Esophagus (tissue), 2 donors: Measurements from ENCODE around the gene TACSTD2. TPM values are rescaled to one million over a fixed set of nuclear protein-coding genes. Genes with fewer than 3 reads are reported as not detected.
A peak's percentile ranks its signal among the peaks of the same experiment; 100 is the strongest.
"Not testable (repeated sequence)": the region's sequence is repeated elsewhere in the genome, so short reads cannot be mapped to it uniquely, and the experiment has no call there.

ENCODE experiments used
- H3K27ac ChIP-seq, 2 donors: one replicate each; pipeline ENCODE4 v1.5.1; 2013; ENCODE audit warnings: low read depth in 2 of 2, mild to moderate bottlenecking in 2 of 2, inconsistent platforms in 1 of 2, low read length in 1 of 2, moderate library complexity in 1 of 2
- H3K27me3 ChIP-seq, 2 donors: one replicate each; pipeline ENCODE4 v1.6.1; 2013; ENCODE audit warnings: low read length in 2 of 2, control low read depth in 1 of 2, mild to moderate bottlenecking in 1 of 2; ENCODE audit not compliant: insufficient read depth in 2 of 2, control insufficient read depth in 1 of 2
- H3K36me3 ChIP-seq, 2 donors: one replicate each; pipeline ENCODE4 v1.6.1; 2013; ENCODE audit warnings: low read length in 1 of 2; ENCODE audit not compliant: control insufficient read depth in 2 of 2, insufficient read depth in 2 of 2
- H3K4me1 ChIP-seq, 2 donors: one replicate each; pipeline ENCODE4 v1.6.1; 2013; ENCODE audit warnings: low read length in 1 of 2; ENCODE audit not compliant: control insufficient read depth in 2 of 2, insufficient read depth in 2 of 2
- H3K4me3 ChIP-seq, 2 donors: one replicate each; pipeline ENCODE4 v1.5.1; 2013; ENCODE audit warnings: low read length in 2 of 2, mild to moderate bottlenecking in 2 of 2, low read depth in 1 of 2, moderate library complexity in 1 of 2
- H3K9me3 ChIP-seq, 2 donors: one replicate each; pipeline ENCODE4 v1.6.1; 2013; ENCODE audit warnings: mild to moderate bottlenecking in 2 of 2, low read depth in 1 of 2, low read length in 1 of 2, moderate library complexity in 1 of 2; ENCODE audit not compliant: control insufficient read depth in 2 of 2, insufficient read depth in 1 of 2
- WGBS, 2 donors: extraction: QIAGEN DNeasy Blood & Tissue Kit; methylation state at CpG; one replicate each; pipeline ENCODE4 v1.1.7; 2013; 5-methylcytosine and 5-hydroxymethylcytosine counted together
- polyA plus RNA-seq, 2 donors: library from polyadenylated mRNA; stranded (reverse); fragments of 200-250 nt; gene quantifications; one replicate each; pipeline ENCODE4 v1.2.3, GENCODE V29; 2013
- donor health status: healthy with polysubstance abuse.
- donor health status: Bipolar disorder and iron deficiency.

Gene TACSTD2
- polyA plus RNA-seq, 2 donors = 946 to 1,164 TPM

DNA sequence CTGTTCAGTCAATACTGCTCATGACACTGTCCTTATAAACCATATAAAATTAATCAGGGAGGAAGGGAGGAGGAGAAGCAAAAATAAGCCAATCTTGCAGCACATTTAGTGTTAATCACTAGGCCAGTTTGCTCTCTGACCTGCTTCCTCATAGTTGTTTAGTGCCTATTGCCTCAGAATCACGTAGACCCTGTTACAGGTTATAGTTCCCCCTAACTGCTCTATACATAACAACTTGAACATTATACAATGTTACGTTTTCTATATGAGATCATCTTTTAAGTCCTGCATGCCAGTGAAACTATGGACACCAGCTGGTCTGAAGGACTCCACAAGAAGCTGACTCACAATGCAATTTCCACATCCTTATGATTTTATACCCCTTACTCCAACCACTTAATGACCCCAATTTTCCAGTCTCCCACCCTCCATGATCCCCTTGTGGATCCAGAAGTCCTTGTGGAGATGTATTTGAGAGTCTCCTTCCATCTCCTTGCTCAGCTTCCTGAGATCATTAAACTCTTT is 34.9 kb upstream of the TACSTD2 start:
- Histone ChIP-seq H3K27me3 (no peaks in the 10 kb centered on the region), H3K27ac (no peak overlapping the region), H3K9me3 (peaks cover 0 to 4% of the 10 kb centered on the region in 2 donors), H3K36me3 (no peaks in the 10 kb centered on the region), H3K4me3 (no peak overlapping the region), H3K4me1 (no peaks in the 10 kb centered on the region)
- WGBS, 2 donors = 68 to 74% methylated on average over 2 of the region's 2 CpGs

DNA sequence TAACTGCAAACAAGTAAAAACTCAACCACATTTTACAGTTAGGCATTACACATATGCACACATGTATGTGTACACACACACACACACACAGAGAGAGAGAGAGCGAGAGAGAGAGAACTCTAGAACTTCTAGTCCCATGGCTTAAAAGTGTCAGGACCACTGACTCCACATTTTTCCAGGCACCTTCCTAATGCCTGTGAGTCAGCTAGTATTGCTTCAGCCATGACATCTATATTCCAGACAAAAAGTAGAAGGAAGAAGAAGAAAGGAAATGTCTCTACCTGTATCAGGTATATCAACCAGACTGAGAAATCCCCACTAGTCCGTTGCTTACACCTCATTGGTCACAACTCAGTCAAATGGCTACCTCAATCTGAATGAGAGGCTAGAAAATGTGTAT is 31.9 kb upstream of the TACSTD2 start:
- peaks cover 4% of the 10 kb centered on the region in 2 donors for H3K9me3 ChIP-seq
- 78 to 88% methylated on average over 2 of the region's 2 CpGs for WGBS, 2 donors
- no peak overlapping the region for H3K4me3 ChIP-seq
- H3K4me1 ChIP-seq = peaks cover 0 to 2% of the 10 kb centered on the region in 2 donors
- no peaks in the 10 kb centered on the region for H3K27me3 ChIP-seq
- H3K27ac ChIP-seq = no peak overlapping the region
- H3K36me3 ChIP-seq = no peaks in the 10 kb centered on the region

DNA sequence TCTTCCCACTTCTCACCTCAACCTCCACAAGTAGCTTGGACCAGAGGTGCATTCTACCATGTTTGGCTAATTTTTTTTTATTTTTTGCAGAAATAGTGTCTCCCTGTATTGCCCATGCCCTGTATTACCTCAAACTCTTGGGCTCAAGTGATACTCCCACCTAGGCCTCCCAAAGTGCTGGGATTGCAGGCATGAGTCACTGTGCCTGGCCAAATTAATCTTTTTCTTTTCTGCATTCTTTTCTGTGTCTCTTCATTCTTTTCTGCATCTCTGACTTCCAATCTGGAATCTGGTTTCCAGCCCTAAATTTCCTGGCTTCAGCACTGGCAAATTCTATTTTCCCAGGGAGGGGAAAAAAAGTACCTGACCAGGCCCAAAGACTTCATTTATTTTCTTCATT is 31.2 kb upstream of the TACSTD2 start:
- H3K4me3 ChIP-seq = no peak overlapping the region
- no peak overlapping the region for H3K27ac ChIP-seq
- no peaks in the 10 kb centered on the region for H3K36me3 ChIP-seq
- H3K9me3 ChIP-seq = peaks cover 4% of the 10 kb centered on the region in 2 donors
- H3K4me1 ChIP-seq = peaks cover 0 to 2% of the 10 kb centered on the region in 2 donors
- H3K27me3 ChIP-seq = no peaks in the 10 kb centered on the region

DNA sequence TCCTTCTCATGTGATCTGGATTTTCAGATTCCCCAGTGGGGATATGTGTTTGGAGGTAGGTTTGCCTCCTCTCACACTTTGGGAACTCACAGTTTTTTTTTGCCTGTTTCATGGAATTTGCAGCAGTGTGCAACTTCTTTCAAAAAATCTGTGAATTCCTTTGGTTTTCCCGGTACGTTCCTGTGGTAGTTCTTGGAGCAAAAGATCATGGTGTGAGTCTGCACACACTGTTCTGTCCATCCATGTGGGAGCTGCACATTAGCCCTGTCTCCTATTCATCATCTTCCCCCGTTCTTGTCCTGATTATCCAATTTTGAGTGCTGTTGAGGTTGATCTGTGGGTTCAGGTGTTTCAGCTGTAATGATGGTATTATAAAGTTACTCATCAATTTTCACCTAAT is 30.3 kb upstream of the TACSTD2 start:
- Histone ChIP-seq H3K4me3 (no peak overlapping the region), H3K9me3 (peaks cover 3 to 4% of the 10 kb centered on the region in 2 donors), H3K4me1 (peaks cover 0 to 2% of the 10 kb centered on the region in 2 donors), H3K27ac (no peak overlapping the region), H3K36me3 (no peaks in the 10 kb centered on the region), H3K27me3 (no peaks in the 10 kb centered on the region)
- WGBS, 2 donors = 93% methylated on average over 3 of the region's 3 CpGs

DNA sequence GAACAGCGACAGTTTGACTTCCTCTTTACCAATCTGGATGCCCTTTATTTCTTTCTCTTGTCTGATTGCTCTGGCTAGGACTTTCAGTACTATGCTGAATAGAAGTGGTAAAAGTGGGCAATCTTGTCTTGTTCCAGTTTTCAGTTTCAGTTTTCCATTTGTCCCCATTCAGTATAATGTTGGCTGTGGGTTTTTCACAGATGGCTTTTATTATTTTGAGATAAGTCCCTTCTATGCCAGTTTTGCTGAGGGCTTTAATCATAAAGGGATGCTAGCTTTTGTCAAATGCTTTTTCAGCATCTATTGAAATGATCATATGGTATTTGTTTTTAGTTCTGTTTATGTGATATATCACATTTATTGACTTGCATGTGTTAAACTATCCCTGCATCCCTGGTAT is 24.9 kb upstream of the TACSTD2 start:
- not testable (repeated sequence) for H3K36me3 ChIP-seq, H3K27me3 ChIP-seq, H3K27ac ChIP-seq, H3K9me3 ChIP-seq, H3K4me1 ChIP-seq, H3K4me3 ChIP-seq
- WGBS, 2 donors = 91 to 93% methylated on average over 1 of the region's 1 CpG

DNA sequence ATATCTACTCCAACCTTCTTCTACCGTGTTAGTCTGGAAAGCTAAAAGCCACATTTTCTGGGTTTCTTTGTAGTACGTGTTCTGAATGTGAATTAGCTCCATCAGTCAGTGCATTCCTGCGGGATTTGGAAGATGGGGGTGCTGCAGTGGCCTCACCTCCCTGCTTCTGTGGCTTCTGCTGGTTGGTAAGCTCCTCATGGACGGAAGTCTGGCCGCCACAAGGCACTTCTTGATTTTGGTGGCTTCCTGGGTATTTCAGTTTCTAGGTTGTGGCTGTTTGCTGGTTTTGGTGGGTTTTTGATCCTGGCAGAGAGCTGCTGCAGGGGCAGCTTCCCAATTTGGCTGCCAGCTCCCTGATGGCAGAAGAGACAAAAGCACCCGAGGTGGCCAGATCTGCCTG is 20.9 kb upstream of the TACSTD2 start:
- no peaks in the 10 kb centered on the region for H3K27me3 ChIP-seq
- 78 to 83% methylated on average over 6 of the region's 6 CpGs for WGBS, 2 donors
- no peak overlapping the region for H3K4me3 ChIP-seq
- H3K27ac ChIP-seq = no peak overlapping the region
- no peaks in the 10 kb centered on the region for H3K9me3 ChIP-seq
- no peaks in the 10 kb centered on the region for H3K36me3 ChIP-seq
- H3K4me1 ChIP-seq = no peaks in the 10 kb centered on the region

DNA sequence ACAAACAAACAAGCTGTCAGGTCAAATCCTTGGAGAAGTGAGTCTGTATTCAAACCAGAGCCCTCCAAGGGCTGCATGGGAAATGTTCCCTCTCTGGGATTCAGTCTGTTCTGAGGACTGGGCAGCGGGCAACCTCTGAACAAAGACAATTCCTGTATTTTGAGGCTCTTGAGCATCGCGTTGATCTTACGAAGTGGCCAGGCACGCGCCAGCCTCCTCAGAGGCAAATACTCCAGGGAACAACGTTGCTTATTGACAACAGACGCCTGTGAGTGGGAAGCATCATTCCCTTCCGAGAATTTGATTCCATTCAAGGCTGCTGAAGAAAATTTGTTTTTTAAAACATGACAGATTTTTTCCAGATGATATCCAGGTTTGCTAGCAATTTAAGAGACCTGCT is 20.0 kb upstream of the TACSTD2 start:
- Histone ChIP-seq H3K4me3 (no peak overlapping the region), H3K36me3 (no peaks in the 10 kb centered on the region), H3K9me3 (no peaks in the 10 kb centered on the region), H3K27ac (peak overlapping the region in 1 of 2 donors; percentile 52), H3K27me3 (no peaks in the 10 kb centered on the region), H3K4me1 (peaks cover under 1 to 2% of the 10 kb centered on the region in 2 donors)
- WGBS, 2 donors = 64 to 67% methylated on average over 9 of the region's 9 CpGs

DNA sequence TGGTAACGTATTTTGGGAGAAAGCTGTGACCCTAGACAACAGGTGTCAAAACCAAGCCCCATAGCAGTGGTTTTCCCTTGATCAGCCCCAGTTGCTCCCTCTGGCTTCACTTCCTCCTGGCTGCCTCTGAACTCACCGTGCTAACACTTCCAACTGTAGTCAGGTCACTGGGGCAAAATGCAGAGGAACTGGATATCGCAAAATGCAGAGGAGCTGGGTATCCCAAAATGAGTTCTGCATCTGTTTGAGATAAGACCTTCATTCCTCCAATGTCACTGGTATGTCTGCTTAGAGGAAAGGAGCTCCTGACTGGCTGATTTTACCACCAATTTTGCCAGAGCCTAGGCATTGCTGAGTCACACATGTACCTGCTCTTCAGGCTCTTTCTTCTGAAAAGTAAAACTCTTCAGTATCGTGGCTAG is 19.6 kb upstream of the TACSTD2 start:
- no peak overlapping the region for H3K4me3 ChIP-seq
- 48 to 50% methylated on average over 4 of the region's 4 CpGs for WGBS, 2 donors
- peak overlapping the region; percentile 38 to 52 for H3K27ac ChIP-seq

DNA sequence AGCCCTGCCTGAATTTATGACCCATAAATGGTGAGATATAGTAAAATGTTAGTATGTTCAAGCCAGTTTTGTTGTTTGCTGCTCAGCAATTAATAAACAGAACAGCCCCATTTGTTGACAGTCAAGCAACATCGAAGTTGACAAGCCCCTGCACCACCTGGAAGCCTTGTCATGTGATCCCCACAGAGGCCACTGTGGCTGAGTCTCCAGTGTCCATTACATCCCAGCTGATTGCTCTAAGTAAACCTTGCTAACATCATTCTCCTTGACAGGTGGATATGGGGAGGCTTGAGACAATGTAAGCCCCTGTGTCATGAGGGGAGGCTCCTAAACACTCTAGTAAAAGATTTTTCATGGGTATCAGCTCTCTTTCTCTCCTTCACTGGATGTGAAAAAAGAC is 17.5 kb upstream of the TACSTD2 start:
- H3K9me3 ChIP-seq = no peaks in the 10 kb centered on the region
- WGBS, 2 donors = 65 to 74% methylated on average over 1 of the region's 1 CpG
- H3K27me3 ChIP-seq = no peaks in the 10 kb centered on the region

More for the DNA sequence above, 19.6 kb upstream of the TACSTD2 start:
- H3K9me3 ChIP-seq = no peaks in the 10 kb centered on the region
- no peaks in the 10 kb centered on the region for H3K36me3 ChIP-seq
- peaks cover 2 to 5% of the 10 kb centered on the region in 2 donors for H3K4me1 ChIP-seq
- H3K27me3 ChIP-seq = no peaks in the 10 kb centered on the region

DNA sequence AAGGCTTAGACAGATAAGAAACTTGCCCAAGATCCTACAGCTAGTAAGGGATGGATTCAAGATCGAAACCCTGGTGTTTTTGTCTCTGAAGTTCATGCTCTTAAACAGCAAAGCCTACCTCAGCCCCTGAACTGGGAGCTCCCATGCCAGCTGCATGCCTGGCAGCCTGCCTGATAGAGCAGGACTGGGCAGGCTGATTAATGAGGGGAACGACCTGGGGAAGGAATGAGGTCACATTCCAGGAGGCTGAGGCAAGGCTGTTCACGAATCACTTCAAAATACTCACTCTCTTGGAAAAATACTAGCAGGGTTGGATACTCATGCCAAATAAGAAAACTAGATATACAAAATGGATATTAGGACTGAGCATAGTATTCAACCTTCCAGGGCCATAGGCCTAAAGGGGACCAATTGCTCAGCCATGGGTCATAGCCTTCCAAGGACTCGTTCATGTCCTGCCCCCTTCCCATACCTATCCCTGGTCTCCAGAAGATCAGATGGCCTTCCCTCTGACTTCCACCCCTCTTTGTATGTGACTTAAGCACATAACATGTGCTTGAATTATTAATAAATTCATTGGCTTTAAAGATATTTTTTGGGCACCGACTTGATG is 15.6 kb upstream of the TACSTD2 start:
- H3K9me3 ChIP-seq = no peaks in the 10 kb centered on the region
- H3K4me3 ChIP-seq = no peak overlapping the region
- H3K27ac ChIP-seq = peak overlapping the region; percentile 82 to 84
- H3K27me3 ChIP-seq = no peaks in the 10 kb centered on the region
- peaks cover 2 to 6% of the 10 kb centered on the region in 2 donors for H3K4me1 ChIP-seq
- H3K36me3 ChIP-seq = no peaks in the 10 kb centered on the region
- WGBS, 2 donors = 35 to 47% methylated on average over 5 of the region's 5 CpGs

More for the DNA sequence above, 17.5 kb upstream of the TACSTD2 start:
- H3K27ac ChIP-seq = no peak overlapping the region
- H3K4me3 ChIP-seq = no peak overlapping the region
- no peaks in the 10 kb centered on the region for H3K36me3 ChIP-seq
- H3K4me1 ChIP-seq = peaks cover 2 to 6% of the 10 kb centered on the region in 2 donors
